Prostate gland (tissue), 2 donors: ENCODE data around the gene ATP8B3. TPM values are rescaled to one million over a fixed set of nuclear protein-coding genes. Genes with fewer than 3 reads are reported as not detected.

Experiments used
- DNase-seq: peaks from one replicate; pipeline ENCODE4 v3.0.0-alpha.2; 2019; ENCODE audit warnings: low spot score
- H3K27ac ChIP-seq, 2 donors: fragments of 200-600 bp; sonication (generic); 2 replicates each; pipeline ENCODE4 v1.5.1; 2017 to 2019
- H3K27me3 ChIP-seq: fragments of 200-600 bp; sonication (generic); replicated peaks from 2 replicates; pipeline ENCODE4 v1.5.1; 2019; ENCODE audit not compliant: insufficient read depth
- H3K36me3 ChIP-seq, 2 donors: fragments of 200-600 bp; sonication (generic); 1 replicate in 1 of 2; 2 replicates in 1 of 2; pipeline versions ENCODE4 v1.5.1 to v1.8.1; 2017 to 2019
- H3K4me1 ChIP-seq: fragments of 200-600 bp; sonication (generic); replicated peaks from 2 replicates; pipeline ENCODE4 v1.5.1; 2019
- H3K4me3 ChIP-seq, 2 donors: fragments of 200-600 bp; sonication (generic); 2 replicates each; pipeline ENCODE4 v1.5.1; 2017 to 2019
- H3K9me3 ChIP-seq: fragments of 200-600 bp; sonication (generic); 2 replicates; pipeline ENCODE4 v1.5.1; 2017
- POLR2A ChIP-seq: fragments of 450-650 bp; IDR thresholded peaks from one replicate; pipeline ENCODE4 v1.6.1; 2016; ENCODE audit warnings: antibody characterized with exemption, mild to moderate bottlenecking
- POLR2AphosphoS5 ChIP-seq: sonication (generic); formaldehyde crosslinking; IDR thresholded peaks from one replicate; pipeline ENCODE4 v1.6.1; 2017; ENCODE audit warnings: antibody characterized with exemption
- WGBS: methylation state at CpG from one replicate; pipeline ENCODE4 v1.1.5; 2018; 5-methylcytosine and 5-hydroxymethylcytosine counted together
- intact Hi-C: fragments of 100-400 bp; cut with DNase I; formaldehyde crosslinking; loops from one replicate; pipeline ENCODE4 v1.14.2; 2022
- total RNA-seq, 2 donors: library from RNA; depleted of rRNA; stranded (reverse); fragments of >200 nt; gene quantifications; one replicate each; pipeline ENCODE4 v1.1.0, GENCODE V29; 2016
- TF ChIP-seq, protein P1 (sequence below), 4 experiments: fragments of 200-600 bp in 2 of 4; fragments of 450-650 bp in 2 of 4; sonication (generic) in 2 of 4; IDR thresholded peaks; 1 replicate in 3 of 4; 2 replicates in 1 of 4; pipeline ENCODE4 v1.5.1; 2016 to 2019; ENCODE audit warnings: antibody characterized with exemption in 4 of 4, mild to moderate bottlenecking in 2 of 4, moderate library complexity in 2 of 4

ATP8B3 gene
- total RNA-seq, 2 donors from 2014 or later = 0.18 to 4.7 TPM

DNA sequence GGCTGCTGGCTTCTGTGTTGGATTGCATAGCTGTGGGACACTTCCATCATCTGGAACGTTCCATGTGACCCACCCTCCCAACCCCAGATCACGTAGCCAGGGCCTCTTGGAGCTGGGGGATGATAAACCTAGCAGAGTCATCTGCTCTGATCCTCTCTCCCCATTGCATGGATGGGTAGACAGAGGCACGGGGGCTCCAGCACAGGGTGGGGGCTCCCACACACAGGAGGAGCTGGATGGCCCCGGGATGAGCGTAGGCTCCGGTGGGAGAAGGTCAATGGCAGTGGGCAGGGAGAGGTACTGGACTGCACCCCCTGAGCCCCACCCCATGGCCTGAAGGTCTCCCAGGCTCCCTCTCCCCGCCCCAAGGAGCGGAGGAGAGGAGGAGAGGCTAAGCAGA lies 25.4 kb downstream of the ATP8B3 start:
- H3K27ac ChIP-seq = no peak overlapping the region
- intact Hi-C loops = no loop called here
- WGBS = 83% methylated on average over 8 of the region's 8 CpGs
- no peaks in the 10 kb centered on the region for H3K9me3 ChIP-seq
- no peaks in the 10 kb centered on the region for H3K4me1 ChIP-seq
- DNase-seq = no peak
- no peak overlapping the region for H3K4me3 ChIP-seq
- peaks cover 9% of the 10 kb centered on the region for H3K27me3 ChIP-seq
- no peaks in the 10 kb centered on the region for H3K36me3 ChIP-seq
- TF ChIP-seq POLR2A (no peak), POLR2AphosphoS5 (no peak)
- TF ChIP-seq, protein P1, sequence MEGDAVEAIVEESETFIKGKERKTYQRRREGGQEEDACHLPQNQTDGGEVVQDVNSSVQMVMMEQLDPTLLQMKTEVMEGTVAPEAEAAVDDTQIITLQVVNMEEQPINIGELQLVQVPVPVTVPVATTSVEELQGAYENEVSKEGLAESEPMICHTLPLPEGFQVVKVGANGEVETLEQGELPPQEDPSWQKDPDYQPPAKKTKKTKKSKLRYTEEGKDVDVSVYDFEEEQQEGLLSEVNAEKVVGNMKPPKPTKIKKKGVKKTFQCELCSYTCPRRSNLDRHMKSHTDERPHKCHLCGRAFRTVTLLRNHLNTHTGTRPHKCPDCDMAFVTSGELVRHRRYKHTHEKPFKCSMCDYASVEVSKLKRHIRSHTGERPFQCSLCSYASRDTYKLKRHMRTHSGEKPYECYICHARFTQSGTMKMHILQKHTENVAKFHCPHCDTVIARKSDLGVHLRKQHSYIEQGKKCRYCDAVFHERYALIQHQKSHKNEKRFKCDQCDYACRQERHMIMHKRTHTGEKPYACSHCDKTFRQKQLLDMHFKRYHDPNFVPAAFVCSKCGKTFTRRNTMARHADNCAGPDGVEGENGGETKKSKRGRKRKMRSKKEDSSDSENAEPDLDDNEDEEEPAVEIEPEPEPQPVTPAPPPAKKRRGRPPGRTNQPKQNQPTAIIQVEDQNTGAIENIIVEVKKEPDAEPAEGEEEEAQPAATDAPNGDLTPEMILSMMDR (IDR thresholded peaks at IDR 0.05) = no peak

DNA sequence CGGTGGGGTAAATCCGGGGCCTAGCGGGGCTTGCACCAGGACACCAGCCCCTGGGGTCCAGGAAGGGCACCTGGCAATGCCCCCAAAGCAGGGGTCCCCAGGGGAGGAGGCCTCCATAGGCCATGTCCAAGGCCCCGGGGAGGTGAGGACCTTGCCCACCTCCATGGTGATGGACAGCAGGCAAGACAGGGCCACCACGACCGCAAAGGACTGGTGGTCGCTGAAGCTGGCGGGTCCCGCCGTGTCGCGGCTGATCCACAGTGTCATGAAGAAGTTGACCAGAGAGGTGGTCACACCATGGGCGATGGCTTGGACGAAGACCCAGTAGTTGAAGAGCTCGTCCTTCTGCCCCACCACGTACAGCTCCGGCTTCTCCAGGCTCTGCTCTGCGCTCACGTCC lies 26.8 kb downstream of the ATP8B3 start:
- Histone ChIP-seq H3K27ac (no peak overlapping the region), H3K4me3 (no peak overlapping the region), H3K36me3 (no peaks in the 10 kb centered on the region), H3K4me1 (no peaks in the 10 kb centered on the region), H3K9me3 (no peaks in the 10 kb centered on the region), H3K27me3 (peaks cover 12% of the 10 kb centered on the region)
- intact Hi-C loops = no loop called here
- TF ChIP-seq, protein P1 (IDR thresholded peaks at IDR 0.05) = no peak
- TF ChIP-seq POLR2AphosphoS5 = no peak
- TF ChIP-seq POLR2A = no peak
- DNase-seq = no peak
- 91% methylated on average over 19 of the region's 19 CpGs for WGBS

DNA sequence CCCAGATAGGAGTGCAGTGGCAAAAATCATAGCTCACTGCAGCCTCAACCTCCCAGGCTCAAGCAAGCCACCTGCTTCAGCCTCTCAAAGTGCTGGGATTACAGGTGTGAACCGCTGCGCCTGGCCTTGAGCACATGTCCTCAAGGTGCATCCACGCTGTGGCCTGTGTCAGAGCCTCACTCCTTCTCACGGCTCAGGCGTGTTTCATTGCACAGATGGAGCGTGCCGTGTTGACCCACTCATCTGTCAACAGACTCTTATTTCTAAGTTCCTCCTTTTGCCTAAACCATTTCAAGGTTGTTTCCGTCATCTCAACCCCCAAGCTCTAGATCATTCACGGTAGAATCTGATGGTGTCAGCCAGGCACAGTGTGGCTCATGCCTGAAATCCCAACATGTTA lies 28.2 kb downstream of the ATP8B3 start:
- Histone ChIP-seq H3K36me3 (no peaks in the 10 kb centered on the region), H3K4me3 (no peak overlapping the region), H3K4me1 (no peaks in the 10 kb centered on the region), H3K27me3 (peaks cover 20% of the 10 kb centered on the region), H3K27ac (no peak overlapping the region), H3K9me3 (no peaks in the 10 kb centered on the region)
- DNase-seq = no peak
- TF ChIP-seq POLR2A = no peak
- TF ChIP-seq POLR2AphosphoS5 = no peak
- intact Hi-C loops = no loop called here
- WGBS = 83% methylated on average over 9 of the region's 9 CpGs

DNA sequence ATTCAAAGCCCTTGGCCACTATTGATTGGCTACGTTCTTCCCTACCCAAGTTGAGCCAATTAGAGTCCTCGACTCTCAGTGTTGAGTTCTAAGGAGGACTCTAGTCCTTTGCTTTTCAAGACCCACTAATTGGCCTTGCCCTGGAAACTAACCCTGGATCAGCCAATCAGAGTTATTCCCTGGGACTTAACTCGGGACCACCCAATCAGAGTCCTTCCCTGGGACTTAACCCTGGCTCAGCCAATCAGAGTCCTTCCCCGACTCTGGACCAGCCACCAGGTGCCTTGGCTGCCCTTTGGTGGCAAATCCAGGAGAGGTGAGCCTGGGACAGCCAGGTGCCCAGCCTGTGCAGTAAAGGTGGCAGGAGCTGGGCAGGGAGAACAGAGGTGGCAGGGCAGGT lies 28.7 kb downstream of the ATP8B3 start:
- peaks cover 21% of the 10 kb centered on the region for H3K27me3 ChIP-seq
- no peak overlapping the region for H3K27ac ChIP-seq
- WGBS = 90% methylated on average over 4 of the region's 4 CpGs
- no peak for DNase-seq
- H3K36me3 ChIP-seq = no peaks in the 10 kb centered on the region
- no peaks in the 10 kb centered on the region for H3K9me3 ChIP-seq
- intact Hi-C loops = no loop called here
- H3K4me3 ChIP-seq = no peak overlapping the region
- TF ChIP-seq POLR2A (no peak), POLR2AphosphoS5 (no peak)
- TF ChIP-seq, protein P1 (IDR thresholded peaks at IDR 0.05) = no peak
- no peaks in the 10 kb centered on the region for H3K4me1 ChIP-seq

DNA sequence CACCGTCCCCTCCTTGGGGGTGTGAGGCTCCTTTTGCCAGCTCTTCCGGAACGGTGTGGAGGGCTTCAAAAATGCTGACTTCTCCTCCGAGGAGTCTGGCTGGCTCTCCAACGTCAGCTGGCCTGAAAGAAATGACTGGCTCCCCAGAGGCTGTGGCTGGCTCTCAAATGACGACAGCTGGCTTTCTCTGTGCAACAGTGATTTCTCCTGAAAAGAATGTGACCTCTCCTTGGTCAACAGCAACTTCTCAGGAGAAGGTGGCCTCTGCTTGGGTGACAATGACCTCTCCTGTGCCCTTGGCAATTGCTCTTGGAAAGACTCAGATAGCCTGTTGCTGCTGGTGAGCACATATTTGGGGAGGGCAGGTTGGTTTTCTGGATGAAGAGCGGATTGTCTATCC lies 29.6 kb downstream of the ATP8B3 start:
- Histone ChIP-seq H3K27ac (no peak overlapping the region), H3K27me3 (peaks cover 21% of the 10 kb centered on the region), H3K9me3 (no peaks in the 10 kb centered on the region), H3K4me3 (no peak overlapping the region), H3K4me1 (no peaks in the 10 kb centered on the region), H3K36me3 (no peaks in the 10 kb centered on the region)
- TF ChIP-seq, protein P1 (IDR thresholded peaks at IDR 0.05) = no peak
- TF ChIP-seq POLR2A (no peak), POLR2AphosphoS5 (no peak)
- intact Hi-C loops = no loop called here
- WGBS = 68% methylated on average over 7 of the region's 7 CpGs
- DNase-seq = no peak
